H1 (cell line): Measurements from ENCODE around the gene PKD1L1. TPM values are rescaled to one million over a fixed set of nuclear protein-coding genes. Genes with fewer than 3 reads are reported as not detected.

Experiments used
- NRF1 ChIP-seq: IDR thresholded peaks from 2 replicates; pipeline ENCODE4 v1.6.1; 2011; ENCODE audit warnings: mild to moderate bottlenecking, low read depth, low read length, improper control_type of control experiment
- polyA plus RNA-seq, 7 experiments: library from polyadenylated mRNA; depleted of rRNA in 3 of 7; stranded (reverse) in 5 of 7; unstranded in 2 of 7; fragments of >200 nt in 5 of 7; fragments of 200-250 nt in 2 of 7; gene quantifications; 1 replicate in 5 of 7; 2 replicates in 1 of 7; 4 replicates in 1 of 7; pipeline versions ENCODE4 v1.2.1 to v1.2.3, GENCODE V29; 2011 to 2013; ENCODE audit warnings: missing spikeins in 2 of 7, mixed read lengths in 2 of 7
- total RNA-seq: library from RNA; stranded (reverse); fragmentation: NEBNext Ultra II Directional; extraction: Animal tissue kit (Norgen Biotek cat#: 25700); gene quantifications from 2 replicates; pipeline ENCODE4 v1.2.1, GENCODE V29; 2021

PKD1L1 gene
- total and polyA plus RNA-seq, 2 of the 8 experiments (the other 6 are each of a cell fraction or from before 2014, with no cell fraction given), result 0.22 to 0.35 TPM

- no peak for TF ChIP-seq NRF1
Measured at GRCh38 chr7:47942132-47942531, 6.1 kb downstream of the PKD1L1 start (continued).
